ENCODE measurements around the gene CCNY.
"Not testable (repeated sequence)": the region's sequence is repeated elsewhere in the genome, so short reads cannot be mapped to it uniquely, and the experiment has no call there.

DNA sequence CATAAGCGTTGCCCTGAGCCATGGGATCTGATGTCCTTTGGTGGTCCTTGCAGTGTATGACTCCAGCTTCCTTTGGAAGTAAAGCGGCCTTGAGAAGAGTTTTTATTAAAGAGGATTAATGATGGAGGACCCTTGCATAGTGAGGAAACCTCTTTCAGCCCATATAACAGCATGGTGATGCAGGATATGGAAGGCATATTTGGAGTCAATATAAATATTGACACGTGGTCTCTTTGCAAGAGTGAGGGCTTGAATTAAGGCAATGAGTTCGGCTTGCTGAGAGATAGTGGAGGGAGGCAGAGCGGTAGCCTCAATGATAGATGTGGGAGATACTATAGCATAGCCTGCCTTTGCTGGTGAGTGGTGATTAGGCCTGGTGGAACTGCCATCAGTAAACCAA is 67.2 kb downstream of the CCNY start:
- not testable (repeated sequence) for TF ChIP-seq POLR2A (IDR thresholded peaks at IDR 0.05)
- TF ChIP-seq, protein P1, sequence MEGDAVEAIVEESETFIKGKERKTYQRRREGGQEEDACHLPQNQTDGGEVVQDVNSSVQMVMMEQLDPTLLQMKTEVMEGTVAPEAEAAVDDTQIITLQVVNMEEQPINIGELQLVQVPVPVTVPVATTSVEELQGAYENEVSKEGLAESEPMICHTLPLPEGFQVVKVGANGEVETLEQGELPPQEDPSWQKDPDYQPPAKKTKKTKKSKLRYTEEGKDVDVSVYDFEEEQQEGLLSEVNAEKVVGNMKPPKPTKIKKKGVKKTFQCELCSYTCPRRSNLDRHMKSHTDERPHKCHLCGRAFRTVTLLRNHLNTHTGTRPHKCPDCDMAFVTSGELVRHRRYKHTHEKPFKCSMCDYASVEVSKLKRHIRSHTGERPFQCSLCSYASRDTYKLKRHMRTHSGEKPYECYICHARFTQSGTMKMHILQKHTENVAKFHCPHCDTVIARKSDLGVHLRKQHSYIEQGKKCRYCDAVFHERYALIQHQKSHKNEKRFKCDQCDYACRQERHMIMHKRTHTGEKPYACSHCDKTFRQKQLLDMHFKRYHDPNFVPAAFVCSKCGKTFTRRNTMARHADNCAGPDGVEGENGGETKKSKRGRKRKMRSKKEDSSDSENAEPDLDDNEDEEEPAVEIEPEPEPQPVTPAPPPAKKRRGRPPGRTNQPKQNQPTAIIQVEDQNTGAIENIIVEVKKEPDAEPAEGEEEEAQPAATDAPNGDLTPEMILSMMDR (IDR thresholded peaks at IDR 0.05 in 4 of 5, conservative IDR thresholded peaks at IDR 0.05 in 1 of 5): not testable (repeated sequence)
